Smooth muscle cell (in vitro differentiated cells): ENCODE data around the gene TCF25. TPM values are rescaled to one million over a fixed set of nuclear protein-coding genes. Genes with fewer than 3 reads are reported as not detected.

ENCODE experiments used
- DNase-seq: peaks from one replicate; lab custom pipeline; 2025; ENCODE audit not compliant: unreplicated experiment; lab: John Stamatoyannopoulos, UW
- H2AFZ ChIP-seq: fragments of 200-600 bp; sonication (generic); 2 replicates; pipeline ENCODE4 v1.6.0; 2016; ENCODE audit warnings: antibody characterized with exemption, low read depth, mild to moderate bottlenecking
- H3F3A ChIP-seq: fragments of 200-600 bp; sonication (generic); 2 replicates; pipeline ENCODE4 v1.6.0; 2017; ENCODE audit warnings: antibody characterized with exemption, low read depth
- H3K27ac ChIP-seq: fragments of 200-600 bp; sonication (generic); 2 replicates; pipeline ENCODE4 v1.5.1; 2016; ENCODE audit warnings: low read depth, mild to moderate bottlenecking
- H3K27me3 ChIP-seq: fragments of 200-600 bp; sonication (generic); 2 replicates; pipeline ENCODE4 v1.6.1; 2016; ENCODE audit warnings: low read depth, mild to moderate bottlenecking
- H3K36me3 ChIP-seq: fragments of 200-600 bp; sonication (generic); 2 replicates; pipeline ENCODE4 v1.5.1; 2016; ENCODE audit warnings: low read depth
- H3K4me1 ChIP-seq: fragments of 200-600 bp; sonication (generic); 2 replicates; pipeline ENCODE4 v1.5.1; 2016; ENCODE audit warnings: low read depth
- H3K4me2 ChIP-seq: fragments of 200-600 bp; sonication (generic); 2 replicates; pipeline ENCODE4 v1.6.0; 2016; ENCODE audit warnings: mild to moderate bottlenecking
- H3K4me3 ChIP-seq: fragments of 200-600 bp; sonication (generic); 2 replicates; pipeline ENCODE4 v1.5.1; 2016; ENCODE audit warnings: mild to moderate bottlenecking
- H3K79me2 ChIP-seq: fragments of 200-600 bp; sonication (generic); 2 replicates; pipeline ENCODE4 v1.6.0; 2016; ENCODE audit warnings: low read depth, mild to moderate bottlenecking
- H3K9ac ChIP-seq: fragments of 200-600 bp; sonication (generic); 2 replicates; pipeline ENCODE4 v1.6.0; 2016; ENCODE audit warnings: low read depth
- H3K9me3 ChIP-seq: fragments of 200-600 bp; sonication (generic); replicated peaks from 2 replicates; pipeline ENCODE4 v1.5.1; 2016; ENCODE audit warnings: low read depth
- H4K20me1 ChIP-seq: fragments of 200-600 bp; sonication (generic); 2 replicates; pipeline ENCODE4 v1.6.0; 2016; ENCODE audit warnings: low read depth
- CTCF ChIP-seq: fragments of 200-600 bp; sonication (generic); IDR thresholded peaks from 2 replicates; pipeline ENCODE4 v1.5.1; 2017; ENCODE audit warnings: borderline replicate concordance, mild to moderate bottlenecking, antibody characterized with exemption; ENCODE audit not compliant: insufficient read depth, poor library complexity, severe bottlenecking
- WGBS: methylation state at CpG from one replicate; pipeline ENCODE4 v1.1.7; 2016; ENCODE audit warnings: low lambda C conversion rate; 5-methylcytosine and 5-hydroxymethylcytosine counted together
- polyA plus RNA-seq: library from polyadenylated mRNA; unstranded; fragments of >200 nt; fragmentation: Nextera tagmentation; extraction: Ambion mirVana; gene quantifications from 2 replicates; pipeline ENCODE4 v1.2.1, GENCODE V29; 2016
- total RNA-seq: library from RNA; depleted of rRNA; stranded (reverse); fragments of >200 nt; gene quantifications from 2 replicates; pipeline ENCODE4 v1.2.3, GENCODE V29; 2014

TCF25 gene
- total and polyA plus RNA-seq, 2 experiments from 2014 or later: 99.8 to 174 TPM

- Histone ChIP-seq H3K4me1 (no peaks in the 10 kb centered on the region), H4K20me1 (peaks cover 52% of the 10 kb centered on the region), H3K27me3 (no peaks in the 10 kb centered on the region), H3K9ac (no peak overlapping the region), H3K9me3 (no peaks in the 10 kb centered on the region), H2AFZ (no peak overlapping the region), H3K4me2 (peak overlapping the region; percentile 96), H3K27ac (no peak overlapping the region), H3K36me3 (no peaks in the 10 kb centered on the region), H3K79me2 (peaks cover 34% of the 10 kb centered on the region), H3K4me3 (peak overlapping the region; percentile 76), H3F3A (no peaks in the 10 kb centered on the region)
- 93% methylated on average over 12 of the region's 12 CpGs for WGBS
- no peak for DNase-seq
- TF ChIP-seq CTCF: no peak
Observed at GRCh38 chr16:89949756-89950155, 76.4 kb downstream of the TCF25 start.

GRCh38 chr16:89951509-89951908, 78.1 kb downstream of the TCF25 start:
- H3K4me2 ChIP-seq: no peak overlapping the region

GRCh38 chr16:89952049-89952448, 78.7 kb downstream of the TCF25 start:
- whole genome bisulfite sequencing: 98% methylated on average over 12 of the region's 12 CpGs

More at GRCh38 chr16:89951509-89951908, 78.1 kb downstream of the TCF25 start:
- no peak overlapping the region for H3K4me3 ChIP-seq
- H3K36me3 ChIP-seq: no peaks in the 10 kb centered on the region
- no peaks in the 10 kb centered on the region for H3F3A ChIP-seq
- no peaks in the 10 kb centered on the region for H3K9me3 ChIP-seq
- H3K27ac ChIP-seq: no peak overlapping the region
- H3K79me2 ChIP-seq: peaks cover 34% of the 10 kb centered on the region
- no peaks in the 10 kb centered on the region for H3K4me1 ChIP-seq
- DNase-seq: no peak
- no peak overlapping the region for H3K9ac ChIP-seq
- H4K20me1 ChIP-seq: peaks cover 60% of the 10 kb centered on the region
- TF ChIP-seq CTCF: no peak
- no peaks in the 10 kb centered on the region for H3K27me3 ChIP-seq
- 96% methylated on average over 5 of the region's 5 CpGs for WGBS
- H2AFZ ChIP-seq: no peak overlapping the region

More at GRCh38 chr16:89952049-89952448, 78.7 kb downstream of the TCF25 start:
- Histone ChIP-seq H3K4me3 (no peak overlapping the region), H4K20me1 (peaks cover 60% of the 10 kb centered on the region), H2AFZ (no peak overlapping the region), H3K27ac (no peak overlapping the region), H3F3A (no peaks in the 10 kb centered on the region), H3K9me3 (no peaks in the 10 kb centered on the region), H3K4me1 (no peaks in the 10 kb centered on the region), H3K4me2 (no peak overlapping the region), H3K36me3 (no peaks in the 10 kb centered on the region), H3K9ac (no peak overlapping the region), H3K79me2 (peaks cover 34% of the 10 kb centered on the region), H3K27me3 (no peaks in the 10 kb centered on the region)
- no peak for DNase-seq
- no peak for TF ChIP-seq CTCF
